HG03520 (cell line): ENCODE results near the gene EHD3.
"Not testable (repeated sequence)": the region's sequence is repeated elsewhere in the genome, so short reads cannot be mapped to it uniquely, and the experiment has no call there.

ENCODE experiments used
- ATAC-seq: cut with Tn5 transposase; IDR thresholded peaks from one replicate; pipeline ENCODE4 v1.9.1; 2021; ENCODE audit warnings: mild to moderate bottlenecking, moderate library complexity; ENCODE audit not compliant: unreplicated experiment

The EHD3 gene

DNA sequence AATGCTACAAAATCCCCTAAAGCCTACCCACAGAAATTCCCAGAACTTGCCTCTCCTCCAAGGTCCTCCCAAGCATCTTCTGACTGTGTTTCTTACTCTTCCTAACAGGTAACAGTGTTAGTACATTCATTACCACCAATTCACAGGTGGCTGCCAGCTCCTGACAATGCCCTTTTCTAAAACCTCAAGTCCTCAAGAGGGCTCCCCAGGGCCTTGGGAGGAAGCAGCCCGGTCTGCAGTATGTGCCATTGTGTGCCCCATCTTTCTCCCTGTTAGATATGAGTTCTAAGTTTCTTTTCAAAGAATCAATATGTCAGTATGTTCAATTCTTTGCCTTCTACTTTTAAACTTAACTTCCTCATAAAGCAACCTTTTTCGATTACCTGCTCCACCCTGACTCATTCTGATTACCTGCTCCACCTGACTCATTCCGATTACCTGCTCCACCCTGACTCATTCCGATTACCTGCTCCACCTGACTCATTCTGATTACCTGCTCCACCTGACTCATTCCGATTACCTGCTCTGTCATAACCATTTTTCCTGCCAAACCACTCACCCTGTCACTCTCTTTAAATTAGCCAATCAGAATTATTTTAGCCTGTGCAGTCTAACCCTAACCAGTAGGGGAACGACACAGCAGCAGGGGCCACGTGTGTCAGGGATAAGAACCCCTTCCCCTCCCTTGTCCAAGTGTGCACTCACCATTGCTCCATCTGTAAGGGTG lies 49.4 kb downstream of the EHD3 start:
- ATAC-seq: not testable (repeated sequence)

DNA sequence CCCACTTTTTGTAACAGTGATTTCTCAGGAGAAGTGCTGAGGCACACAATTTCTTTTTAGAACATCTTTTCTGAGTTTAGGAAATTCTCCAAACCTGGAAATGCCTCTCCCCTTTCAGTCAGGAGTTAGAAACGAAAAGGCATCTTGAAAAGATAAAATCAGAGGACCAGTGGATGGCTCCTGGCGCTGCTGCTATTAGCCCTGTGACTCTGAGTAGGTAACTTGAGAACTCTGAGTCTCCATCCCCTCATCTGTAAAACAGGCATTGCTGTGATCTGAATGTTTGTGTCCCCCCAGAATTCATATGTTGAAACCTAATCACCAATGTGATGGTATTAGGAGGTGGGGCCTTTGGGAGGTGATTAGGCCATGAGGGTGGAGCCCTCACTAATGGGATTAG lies 50.2 kb downstream of the EHD3 start:
- no peak for ATAC-seq

GRCh38 chr2:31286230-31286629 lies 52.3 kb downstream of the EHD3 start:
- ATAC-seq: no peak

DNA sequence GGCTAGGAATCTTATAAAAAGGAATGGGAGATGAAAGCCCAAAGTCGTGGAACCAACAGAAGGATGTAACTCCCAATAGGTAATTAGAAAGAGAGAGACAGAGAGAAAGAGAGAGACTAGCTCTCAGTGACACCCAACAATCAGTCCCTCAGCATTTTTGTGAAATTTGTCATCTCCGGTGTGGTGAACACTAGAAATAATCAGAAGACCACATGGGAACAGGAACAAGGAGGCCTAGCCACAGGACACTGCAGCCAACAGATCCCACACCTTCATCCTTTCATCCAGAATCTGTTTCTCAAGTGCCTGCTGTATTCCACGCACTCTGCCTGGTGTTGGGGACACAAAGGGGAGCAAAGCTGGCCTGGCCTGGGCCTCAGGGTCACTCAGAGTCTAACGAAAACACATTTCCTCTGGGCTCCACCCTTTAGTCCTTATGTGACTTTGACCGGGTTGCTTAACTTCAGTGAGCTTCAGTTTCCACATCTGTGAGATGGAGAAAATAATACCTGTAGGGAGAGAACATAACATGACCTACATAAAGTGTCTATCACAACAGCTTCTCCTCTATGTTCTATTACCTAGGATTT lies 53.1 kb downstream of the EHD3 start:
- ATAC-seq: no peak

DNA sequence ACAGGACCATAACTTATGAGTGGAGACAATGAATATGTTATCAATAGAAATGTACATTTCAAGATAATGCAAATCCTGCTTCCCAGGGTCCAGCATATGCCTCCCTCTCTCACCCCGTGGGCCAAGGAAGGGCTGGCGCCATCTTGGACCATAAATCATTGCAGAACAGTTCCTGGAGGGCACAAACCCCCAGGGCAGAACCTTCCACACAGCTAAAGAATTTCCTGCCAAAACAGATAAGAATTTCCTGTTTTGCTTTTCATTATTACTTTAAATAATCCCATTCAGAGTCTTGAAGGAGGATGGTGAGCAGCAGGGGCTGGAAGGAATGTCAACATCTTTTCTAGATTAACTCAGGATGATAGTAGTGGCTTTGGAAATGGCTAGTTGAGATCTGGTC lies 53.7 kb downstream of the EHD3 start:
- no peak for ATAC-seq

- no peak for ATAC-seq
Observed at GRCh38 chr2:31294196-31294595, 60.2 kb downstream of the EHD3 start.

DNA sequence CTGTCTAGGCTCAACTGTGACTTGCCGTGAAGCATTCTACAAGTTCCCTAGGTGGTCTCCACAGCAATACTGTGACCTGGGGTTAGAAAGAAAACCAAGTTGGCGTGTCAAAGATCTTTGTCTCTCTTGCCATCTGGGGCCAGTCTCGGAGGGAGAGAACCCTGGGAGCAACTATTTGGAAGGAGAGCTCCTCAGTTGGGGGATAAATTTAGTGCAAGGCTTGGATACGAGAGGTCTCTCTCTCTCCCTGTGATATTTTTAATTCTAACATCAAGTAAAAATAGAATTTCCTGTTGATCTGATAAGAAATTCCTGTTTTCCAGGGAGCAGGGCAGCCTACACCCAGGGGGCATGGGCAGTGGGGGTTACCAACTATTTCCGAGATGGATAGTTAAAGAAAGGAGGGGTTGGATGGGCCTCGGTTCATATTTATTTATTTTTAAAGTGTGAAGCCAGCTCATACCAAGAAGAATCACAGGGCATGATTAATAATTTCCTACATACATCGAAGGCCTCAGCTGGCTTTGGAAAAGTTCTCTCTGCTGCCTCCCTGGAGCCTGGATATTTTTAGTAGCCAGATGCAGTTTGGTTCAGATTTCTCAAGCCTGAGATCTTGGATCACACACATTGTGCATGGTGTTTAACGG lies 62.8 kb downstream of the EHD3 start:
- ATAC-seq: no peak

DNA sequence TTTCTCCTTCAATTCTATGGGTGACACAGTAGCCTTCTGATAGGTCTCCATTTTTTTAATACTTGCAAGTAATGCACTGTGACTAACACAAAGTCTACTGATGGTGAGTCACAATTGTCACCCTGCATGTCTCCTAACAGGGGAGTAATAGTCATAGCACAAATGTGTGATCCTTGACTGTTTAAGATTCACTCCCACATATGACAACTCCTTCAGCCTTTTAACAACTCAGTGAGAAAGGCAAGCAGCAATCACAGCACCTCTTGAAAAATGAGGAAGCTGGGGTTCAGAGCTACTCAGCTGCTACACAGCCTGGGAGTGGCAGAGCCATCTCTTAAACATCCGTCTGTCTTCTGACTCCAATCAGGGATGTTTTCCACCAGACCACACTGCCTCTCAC lies 63.8 kb downstream of the EHD3 start:
- ATAC-seq: no peak

DNA sequence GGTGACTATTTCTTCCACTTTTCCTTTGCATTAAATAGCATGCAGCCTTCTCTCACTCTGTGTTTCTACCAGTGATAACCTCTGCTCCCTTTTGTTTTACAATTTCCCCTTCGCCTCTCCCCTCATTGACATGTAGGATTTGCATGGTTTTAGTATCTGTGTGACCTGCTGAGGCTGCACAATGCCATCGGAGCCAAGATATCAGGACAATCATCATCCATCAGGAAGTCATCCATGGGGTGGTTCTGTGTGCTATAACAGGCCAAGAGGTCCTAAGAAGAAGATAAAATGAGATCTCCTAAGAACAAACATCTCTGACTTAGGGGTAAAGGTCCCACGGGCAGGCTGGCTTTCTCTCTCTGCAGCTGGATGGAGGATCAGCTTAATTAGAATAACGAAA lies 65.6 kb downstream of the EHD3 start:
- no peak for ATAC-seq

GRCh38 chr2:31300309-31300708 lies 66.4 kb downstream of the EHD3 start:
- no peak for ATAC-seq

DNA sequence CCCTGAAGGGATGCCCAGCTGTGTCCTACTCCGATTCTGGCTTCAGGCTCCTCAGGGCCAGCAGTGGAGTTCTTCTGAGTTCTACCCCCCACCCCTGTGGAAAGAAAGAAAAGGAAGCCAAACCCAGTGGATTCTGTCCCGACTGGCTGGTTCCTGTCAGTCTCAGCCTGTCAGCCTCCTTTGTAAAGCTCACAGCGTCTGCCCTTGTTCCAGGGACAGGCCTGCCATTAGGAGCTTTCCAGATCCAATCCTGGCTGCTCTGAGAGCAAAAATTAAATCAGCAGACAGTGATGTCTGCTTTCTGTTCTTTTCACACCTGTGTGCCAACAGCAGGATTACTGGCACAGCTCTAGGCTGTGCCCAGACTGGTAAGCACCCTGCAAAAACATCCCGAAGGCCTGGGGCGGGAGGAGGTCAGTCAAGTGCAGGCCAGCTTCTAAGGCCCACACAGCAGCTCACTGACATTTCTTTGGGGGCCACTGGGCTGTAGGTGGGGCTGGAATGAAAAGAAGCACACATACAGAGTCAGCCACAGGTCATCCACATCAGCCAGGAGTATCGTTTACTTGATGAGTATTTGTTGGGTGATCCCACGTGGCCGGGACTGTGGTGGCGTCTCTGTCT lies 69.1 kb downstream of the EHD3 start:
- ATAC-seq: no peak

DNA sequence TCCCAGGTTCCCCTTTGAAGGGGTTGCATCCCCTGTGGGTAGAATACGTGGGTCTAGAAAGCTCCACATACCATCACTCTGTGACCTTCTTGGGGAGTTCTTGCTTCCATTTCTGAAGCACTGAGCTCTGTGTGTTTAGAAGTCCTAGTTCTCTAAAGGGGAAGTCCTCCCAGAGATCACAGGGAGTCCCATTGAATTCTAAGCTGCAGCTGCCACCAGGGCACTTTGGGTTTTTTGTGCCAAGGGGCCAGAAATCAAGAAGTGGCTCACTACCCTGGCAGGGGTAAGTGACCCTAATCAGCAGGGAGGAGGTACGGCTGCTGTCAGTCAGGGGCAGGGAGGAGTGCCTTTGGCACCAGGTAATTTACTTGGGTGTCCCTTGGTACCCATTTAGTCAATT lies 70.9 kb downstream of the EHD3 start:
- ATAC-seq: no peak

DNA sequence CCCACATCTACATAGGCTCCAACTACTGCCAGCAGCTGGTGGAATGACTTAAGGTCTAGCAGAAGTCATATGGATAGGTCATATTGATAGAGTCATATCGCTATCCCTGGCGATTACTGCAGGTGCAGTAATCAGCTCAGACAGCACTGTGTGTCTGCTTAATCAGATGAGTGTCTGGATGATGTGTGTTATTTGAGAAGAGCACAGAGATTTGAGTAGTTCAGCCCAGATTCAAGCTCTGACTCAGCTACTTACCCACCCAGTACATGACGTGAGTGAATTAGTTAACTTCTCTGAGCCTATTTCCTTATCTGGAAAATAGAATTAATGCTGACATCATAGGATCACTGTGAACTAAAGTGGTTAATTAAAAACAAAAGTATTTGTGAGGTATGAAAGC lies 78.9 kb downstream of the EHD3 start:
- ATAC-seq: no peak

GRCh38 chr2:31314761-31315160 lies 80.8 kb downstream of the EHD3 start:
- ATAC-seq: no peak

DNA sequence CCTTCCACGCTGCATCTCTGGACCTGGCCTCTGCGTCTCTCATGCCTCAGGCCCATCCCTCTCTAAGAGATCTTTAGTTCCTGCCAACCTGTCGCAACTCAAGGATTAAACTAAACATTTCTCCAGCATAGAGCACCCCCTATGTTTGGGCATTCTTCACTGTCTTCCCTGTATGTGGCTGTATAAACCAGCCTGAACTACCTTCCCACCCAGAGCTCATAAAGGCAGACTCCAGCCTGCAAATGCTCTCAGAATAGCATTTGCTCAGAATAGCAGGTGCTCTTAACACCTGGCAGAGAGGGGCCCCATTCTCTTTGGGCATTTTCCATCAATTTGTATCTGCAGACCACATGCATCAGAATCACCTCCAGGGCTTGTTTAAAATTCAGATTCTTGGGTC lies 83.4 kb downstream of the EHD3 start:
- ATAC-seq: no peak

DNA sequence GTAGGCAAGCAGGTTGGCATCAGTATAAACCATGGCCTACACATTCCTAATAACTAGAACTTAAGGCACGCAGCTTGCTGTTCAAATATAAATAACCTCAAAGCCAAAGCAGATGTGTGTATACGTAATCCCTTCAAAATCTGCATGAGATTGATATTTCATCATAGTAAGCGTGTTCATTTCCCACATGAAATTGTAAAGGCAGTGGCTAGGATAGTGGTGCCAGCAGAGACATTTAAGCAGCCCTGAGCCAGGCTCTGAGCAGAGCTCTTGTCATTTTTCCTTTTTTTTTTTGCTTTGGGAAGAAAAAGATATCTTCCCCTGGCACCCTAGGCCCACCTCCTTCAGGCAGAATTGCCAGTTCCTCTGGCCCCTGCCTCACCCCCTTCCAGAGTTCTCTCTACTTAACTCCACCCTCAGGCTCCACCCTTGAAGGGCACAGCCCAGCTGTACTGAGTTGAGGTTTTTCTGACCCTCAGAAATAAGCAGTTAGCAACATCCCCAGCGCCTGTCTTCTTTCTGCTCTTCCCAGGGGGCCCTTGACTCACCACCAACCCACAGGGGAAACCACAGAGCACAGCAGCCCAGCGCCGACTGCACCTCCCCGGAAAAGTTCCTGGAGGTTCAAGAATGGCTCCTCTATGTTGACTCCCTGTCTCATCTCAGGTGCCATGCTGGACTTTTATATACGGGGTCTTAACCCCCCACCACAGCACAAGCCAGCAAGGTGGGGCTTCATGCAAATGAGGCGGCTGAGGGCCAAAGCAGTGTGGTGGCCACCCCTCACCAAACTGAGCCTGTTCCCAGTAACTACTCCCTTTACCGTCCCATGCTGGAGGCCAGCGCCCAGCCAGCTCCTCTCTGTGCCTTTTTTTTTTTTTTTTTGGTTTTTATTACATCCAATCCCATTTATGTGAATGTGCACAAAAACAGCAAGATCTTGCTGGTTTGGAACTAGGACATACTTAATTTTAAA lies 84.7 kb downstream of the EHD3 start:
- ATAC-seq: peak; percentile 48
